ENCODE results near the gene COQ8B.
"Not testable (repeated sequence)": the region's sequence is repeated elsewhere in the genome, so short reads cannot be mapped to it uniquely, and the experiment has no call there.

Gene COQ8B

DNA sequence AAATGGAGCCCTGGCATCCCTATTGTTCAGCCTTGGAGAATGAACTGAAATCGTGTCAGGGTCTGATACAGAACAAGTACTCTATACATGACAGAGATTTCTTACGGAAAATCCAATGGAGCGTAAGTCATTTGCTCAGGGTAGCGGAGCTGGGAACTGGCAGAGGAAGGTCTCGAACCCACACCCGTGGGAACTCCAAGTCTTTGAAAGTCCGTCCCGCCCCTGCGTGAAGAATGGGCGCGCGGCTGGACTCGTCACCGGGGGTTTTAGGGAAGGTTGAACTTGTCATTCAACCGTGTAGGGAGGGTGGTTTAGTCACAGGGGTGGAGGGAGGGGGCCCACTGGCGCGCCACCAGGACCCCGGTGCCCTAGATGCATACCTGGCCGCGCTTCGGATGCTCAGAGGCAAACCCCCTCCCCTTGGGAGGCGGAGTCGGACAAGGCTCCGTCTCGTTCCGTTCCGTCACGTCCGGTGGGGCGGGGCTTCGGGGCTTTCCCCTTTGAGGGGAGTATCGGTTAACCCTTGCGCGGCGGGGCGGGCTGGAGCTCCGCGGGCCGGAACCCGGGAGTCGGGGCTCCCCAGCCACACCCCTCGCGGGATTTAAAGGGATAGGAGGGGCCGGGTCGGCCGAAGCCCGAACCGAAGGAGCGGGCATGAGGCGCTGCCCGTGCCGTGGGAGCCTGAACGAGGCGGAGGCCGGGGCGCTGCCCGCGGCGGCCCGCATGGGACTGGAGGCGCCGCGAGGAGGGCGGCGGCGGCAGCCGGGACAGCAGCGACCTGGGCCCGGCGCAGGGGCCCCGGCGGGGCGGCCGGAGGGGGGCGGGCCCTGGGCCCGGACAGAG is at the start of gene COQ8B, which contains the start of gene ITPKC:
Gene COQ8B, minus strand, starts transcription at position 405 of the 843 bp plus-strand sequence. CDS start 2,254 bp downstream, outside the sequence.
Gene ITPKC, plus strand, starts transcription at position 631 of the 843 bp plus-strand sequence. Its CDS starts 24 bp downstream, at position 655.
- DNase-seq (ENCODE audit: low read depth, low spot score), result peak; percentile 97

DNA sequence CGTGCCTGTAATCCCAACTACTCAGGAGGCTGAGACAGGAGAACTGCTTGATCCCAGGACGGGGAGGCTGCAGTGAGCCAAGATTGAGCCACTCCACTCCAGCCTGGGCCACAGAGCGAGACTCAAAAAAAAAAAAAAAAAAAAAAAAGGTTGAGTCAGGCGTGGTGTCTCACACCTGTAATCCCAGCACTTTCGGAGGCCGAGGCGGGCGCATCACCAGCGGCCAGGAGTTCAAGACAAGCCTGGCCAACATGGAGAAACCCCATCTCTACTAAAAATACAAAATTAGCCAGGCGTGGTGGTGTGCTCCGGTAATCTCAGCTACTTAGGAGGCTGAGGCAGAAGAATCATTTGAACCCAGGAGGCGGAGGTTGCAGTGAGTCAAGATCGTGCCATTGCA is 49.7 kb upstream of the COQ8B start:
- DNase-seq (ENCODE audit: low read depth, low spot score), result not testable (repeated sequence)

DNA sequence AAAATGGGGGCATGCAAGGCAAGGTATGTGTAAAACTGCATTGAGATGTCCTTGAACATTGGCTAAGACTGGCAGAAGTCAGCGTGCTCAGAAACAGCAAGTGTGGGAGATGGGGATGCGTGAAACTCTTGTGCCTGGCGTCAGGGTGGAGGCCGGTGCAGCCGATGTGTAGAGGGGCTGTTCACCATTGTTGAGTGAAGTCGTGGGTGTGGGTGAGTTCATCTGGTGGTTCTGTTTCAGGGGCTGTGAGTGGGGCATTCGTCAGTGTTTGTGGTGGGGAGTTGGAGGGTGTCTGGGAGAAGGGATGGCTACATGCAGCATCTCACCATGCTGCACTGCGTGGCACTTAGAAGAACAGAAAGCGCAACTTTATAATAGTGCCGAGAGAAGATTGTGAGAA is 47.3 kb upstream of the COQ8B start:
- no peak for DNase-seq (ENCODE audit: low read depth, low spot score)

DNA sequence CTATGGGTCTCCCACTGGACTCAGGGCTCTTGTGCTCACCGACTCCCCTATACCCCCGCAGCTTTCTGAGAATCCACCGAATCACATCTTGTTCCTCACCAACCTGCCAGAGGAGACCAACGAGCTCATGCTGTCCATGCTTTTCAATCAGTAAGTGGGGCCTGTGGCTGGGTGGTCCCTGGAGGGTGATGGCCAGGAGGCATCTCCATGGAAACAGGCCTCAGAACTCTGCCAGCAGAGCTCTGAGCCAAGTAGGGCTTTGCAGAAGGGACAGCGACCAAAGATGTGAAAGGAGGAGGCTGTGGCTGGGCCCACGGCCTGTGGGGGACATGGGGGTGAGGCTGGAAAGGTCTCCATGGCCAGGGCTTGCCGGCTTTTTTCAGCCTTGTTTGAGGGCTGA is 46.8 kb upstream of the COQ8B start:
- DNase-seq (ENCODE audit: low read depth, low spot score), result no peak

DNA sequence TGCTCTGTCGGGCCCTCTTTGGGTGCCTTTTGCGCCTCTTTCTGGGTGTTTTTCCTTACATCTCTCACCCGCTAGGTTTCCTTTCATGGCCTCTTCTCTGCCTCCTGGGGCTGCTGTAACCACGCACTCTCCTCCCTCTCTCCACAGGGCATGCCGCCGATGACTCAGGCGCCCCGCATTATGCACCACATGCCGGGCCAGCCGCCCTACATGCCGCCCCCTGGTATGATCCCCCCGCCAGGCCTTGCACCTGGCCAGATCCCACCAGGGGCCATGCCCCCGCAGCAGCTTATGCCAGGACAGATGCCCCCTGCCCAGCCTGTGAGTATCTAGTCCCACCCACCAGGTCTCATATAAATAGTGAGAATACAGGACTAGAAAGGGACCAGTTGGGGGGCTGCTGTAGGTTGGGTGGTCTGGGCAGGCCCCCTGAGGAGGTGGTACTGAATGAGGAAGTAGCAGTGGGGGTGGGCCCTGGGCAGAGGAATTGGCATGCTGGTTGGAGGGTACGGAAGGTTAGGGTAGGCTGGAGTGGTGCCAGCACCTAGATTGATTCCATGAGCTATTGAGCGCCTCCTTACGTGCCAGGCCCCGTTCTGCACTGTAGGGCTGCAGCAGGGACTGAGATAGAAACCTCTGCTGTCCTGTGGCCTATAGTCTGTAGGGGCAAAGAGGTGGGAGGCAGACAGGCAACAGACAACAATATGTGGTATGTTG is 46.2 kb upstream of the COQ8B start:
- DNase-seq (ENCODE audit: low read depth, low spot score), result no peak

GRCh38 chr19:40759352-40759751 is 42.7 kb upstream of the COQ8B start:
- no peak for DNase-seq (ENCODE audit: low read depth, low spot score)

- no peak for DNase-seq (ENCODE audit: low read depth, low spot score)
Measured at GRCh38 chr19:40758491-40758890, 41.8 kb upstream of the COQ8B start.

GRCh38 chr19:40756502-40757110 is 39.9 kb upstream of the COQ8B start:
- no peak for DNase-seq (ENCODE audit: low read depth, low spot score)

DNA sequence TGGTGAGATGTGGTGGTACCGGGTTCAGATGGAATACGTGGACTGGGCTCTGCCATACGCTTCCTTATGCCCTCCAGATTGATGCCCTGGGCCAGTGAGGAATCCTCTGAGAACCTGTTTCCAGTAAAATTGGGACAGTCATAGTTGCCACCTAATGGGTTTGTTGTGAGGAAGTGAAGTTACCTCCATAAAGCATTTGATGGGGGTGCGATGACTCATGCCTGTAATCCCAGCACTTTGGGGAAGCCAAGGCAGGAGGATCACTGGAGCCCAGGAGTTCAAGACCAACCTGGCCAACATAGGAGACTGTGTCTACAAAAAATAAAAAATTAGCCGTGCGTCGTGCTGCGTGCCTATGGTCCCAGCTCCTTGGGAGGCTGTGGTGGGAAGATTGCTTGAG is 39.1 kb upstream of the COQ8B start:
- DNase-seq (ENCODE audit: low read depth, low spot score), result no peak

DNA sequence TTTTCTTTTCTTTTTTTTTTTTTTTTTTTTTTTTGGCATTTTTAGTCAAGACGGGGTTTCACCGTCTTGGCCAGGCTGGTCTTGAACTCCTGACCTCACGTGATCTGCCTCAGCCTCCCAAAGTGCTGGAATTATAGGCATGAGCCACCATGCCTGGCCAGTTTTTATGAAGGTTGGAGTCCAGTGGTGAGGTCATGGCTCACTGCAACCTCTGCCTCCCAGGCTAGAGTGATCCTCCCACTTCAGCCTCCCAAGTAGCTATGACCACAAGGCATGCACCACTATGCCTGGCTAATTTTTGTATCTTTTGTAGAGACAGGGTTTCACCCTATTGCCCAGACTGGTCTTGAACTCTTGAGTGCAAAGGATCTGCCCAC is 38.5 kb upstream of the COQ8B start:
- no peak for DNase-seq (ENCODE audit: low read depth, low spot score)

DNA sequence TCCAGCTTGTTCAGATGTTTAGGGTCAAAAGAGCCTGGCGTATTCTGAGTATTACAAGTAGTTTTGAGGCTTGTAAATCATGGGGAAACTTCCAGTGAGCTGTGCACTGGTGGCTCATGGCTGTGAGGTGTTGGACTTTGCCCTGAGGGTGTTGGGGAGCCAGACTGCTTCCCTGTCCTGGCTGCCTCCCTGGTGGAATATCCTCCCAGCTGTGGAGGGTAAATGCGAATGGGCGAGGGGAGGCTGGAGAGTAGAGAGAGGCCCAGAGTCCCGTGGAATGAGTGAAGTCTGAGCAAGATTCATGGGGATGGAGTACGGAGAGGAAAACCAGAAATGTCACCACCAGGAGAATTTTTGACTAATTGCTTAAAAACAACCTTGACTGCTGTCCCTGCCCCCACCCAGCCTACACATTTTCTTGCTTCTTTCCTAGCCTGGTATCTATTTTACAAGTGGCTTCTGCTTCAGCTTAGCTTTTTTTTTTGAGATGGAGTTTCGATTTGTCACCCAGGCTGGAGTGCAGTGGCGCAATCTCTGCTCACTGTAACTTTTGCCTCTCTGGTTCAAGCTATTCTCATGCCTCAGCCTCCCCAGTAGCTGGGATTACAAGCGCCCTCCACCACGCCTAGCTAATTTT is 38.0 kb upstream of the COQ8B start:
- DNase-seq (ENCODE audit: low read depth, low spot score), result peak; percentile 41

GRCh38 chr19:40752257-40752781 is 35.6 kb upstream of the COQ8B start:
- DNase-seq (ENCODE audit: low read depth, low spot score), result peak; percentile 31

- peak; percentile 99 for DNase-seq (ENCODE audit: low read depth, low spot score)
Measured at GRCh38 chr19:40750874-40751537, 34.3 kb upstream of the COQ8B start, which contains the start of gene SNRPA. Gene SNRPA, plus strand, starts transcription at chr19:40751203. Its CDS starts 206 bp downstream, at chr19:40751409.

DNA sequence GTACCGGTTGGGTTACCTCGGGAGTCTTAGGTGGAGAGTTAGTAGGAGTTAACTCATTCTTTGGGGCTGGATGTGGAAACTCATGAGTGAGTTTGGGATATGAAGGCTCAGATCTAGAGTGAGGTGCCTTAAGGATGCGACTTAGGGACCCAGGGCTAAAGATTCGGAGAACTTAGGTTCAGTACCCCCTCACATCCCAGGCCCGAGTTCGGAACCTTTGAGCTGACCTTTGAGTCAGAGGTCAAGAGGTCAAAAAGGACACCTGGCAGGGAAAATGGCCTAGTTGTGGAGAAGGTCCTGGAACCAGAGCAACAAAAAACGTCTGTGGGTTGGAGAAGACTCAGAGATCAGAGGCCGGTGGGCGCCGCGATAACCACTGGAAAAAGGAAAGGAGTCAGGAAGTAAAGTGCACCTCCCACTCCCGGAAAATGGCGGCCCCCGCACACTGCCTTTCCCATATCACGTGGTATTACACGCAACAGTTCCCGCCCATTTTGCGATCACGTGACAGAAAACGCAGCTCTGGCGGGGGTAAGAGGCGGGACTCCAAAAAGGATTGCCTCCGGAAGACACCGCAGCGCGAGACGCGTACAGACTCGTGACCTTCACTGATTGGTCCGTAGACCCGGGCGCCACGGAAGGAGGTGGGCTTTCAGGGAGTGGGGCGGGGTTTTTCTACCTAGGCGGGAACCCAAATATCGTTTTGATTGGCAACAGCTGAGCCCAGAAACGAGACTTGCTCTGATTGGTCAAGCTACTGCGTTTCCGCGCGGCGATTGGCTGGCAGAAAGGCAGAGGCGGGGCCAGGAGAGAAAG is 33.6 kb upstream of the COQ8B start, which contains the start of gene ACTMAP:
Gene ACTMAP, minus strand, starts transcription at position 420 of the 816 bp plus-strand sequence. CDS start 674 bp downstream, outside the sequence.
- peak; percentile 100 for DNase-seq (ENCODE audit: low read depth, low spot score)

- DNase-seq (ENCODE audit: low read depth, low spot score), result no peak
Measured at GRCh38 chr19:40747536-40747935, 30.9 kb upstream of the COQ8B start.

GRCh38 chr19:40745402-40745780 is 28.7 kb upstream of the COQ8B start:
- DNase-seq (ENCODE audit: low read depth, low spot score), result peak; percentile 23

GRCh38 chr19:40744554-40745401 is 28.1 kb upstream of the COQ8B start:
- peak; percentile 69 for DNase-seq (ENCODE audit: low read depth, low spot score)

- no peak for DNase-seq (ENCODE audit: low read depth, low spot score)
Measured at GRCh38 chr19:40743926-40744325, 27.2 kb upstream of the COQ8B start.

DNA sequence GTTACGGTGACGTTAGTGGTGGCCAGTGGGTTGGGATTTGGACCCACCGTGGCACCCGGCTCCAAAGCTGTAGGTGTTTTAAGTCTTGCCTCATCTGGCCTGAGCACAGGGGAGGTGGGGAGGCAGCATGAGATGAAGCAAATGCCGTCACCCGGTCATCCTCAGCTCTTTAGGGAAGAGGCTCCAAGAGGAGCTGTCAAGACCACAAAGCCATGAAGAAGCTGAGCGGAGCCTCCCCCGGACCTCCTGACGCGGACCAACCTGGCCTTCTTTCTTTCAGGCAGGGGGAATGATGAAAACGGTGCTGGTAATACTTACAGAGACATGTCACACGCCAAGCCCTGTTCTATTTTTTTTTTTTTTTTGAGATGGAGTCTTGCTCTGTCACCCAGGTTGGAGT is 26.2 kb upstream of the COQ8B start:
- DNase-seq (ENCODE audit: low read depth, low spot score), result no peak

All from ELF-1 (cell line).